ENCODE results near the gene CFAP47.

- no peak for TF ChIP-seq CTCF (IDR thresholded peaks at IDR 0.05)
- no peak for TF ChIP-seq EP300 (IDR thresholded peaks at IDR 0.05)
- no peak for TF ChIP-seq POLR2A (IDR thresholded peaks at IDR 0.05)
- TF ChIP-seq POLR2AphosphoS5 (IDR thresholded peaks at IDR 0.05), result no peak
Measured at GRCh38 chrX:36364262-36364661, 444.7 kb downstream of the CFAP47 start.

Data from stomach (tissue), 4 donors.